ENCODE measurements around the gene NBEA.

GRCh38 chr13:34941436-34941834, 635 bp upstream of the NBEA start:
- TF ChIP-seq YY1 (IDR thresholded peaks at IDR 0.05; ENCODE audit: low read depth), result no peak
- no peak for TF ChIP-seq MAX (IDR thresholded peaks at IDR 0.05)
- no peak for TF ChIP-seq EGR1 (IDR thresholded peaks at IDR 0.05)
- TF ChIP-seq ZBTB7A (IDR thresholded peaks at IDR 0.05; ENCODE audit: low read depth), result no peak
- no peak for TF ChIP-seq TEAD4 (IDR thresholded peaks at IDR 0.05)
- TF ChIP-seq REST (IDR thresholded peaks at IDR 0.05; ENCODE audit: low read depth), result no peak
- TF ChIP-seq FOXM1 (IDR thresholded peaks at IDR 0.05; ENCODE audit: borderline replicate concordance, low read depth), result no peak
- TF ChIP-seq USF1 (IDR thresholded peaks at IDR 0.05), result no peak
- TF ChIP-seq CREB1 (IDR thresholded peaks at IDR 0.05; ENCODE audit: low read depth), result no peak
- TF ChIP-seq CEBPB (IDR thresholded peaks at IDR 0.05), result no peak
- no peak for TF ChIP-seq EP300 (IDR thresholded peaks at IDR 0.05; ENCODE audit: borderline replicate concordance)

Data from Ishikawa (cell line).